Hepatic stellate cell (primary cell): Measurements from ENCODE around the gene MARF1.
"Not testable (repeated sequence)": the region's sequence is repeated elsewhere in the genome, so short reads cannot be mapped to it uniquely, and the experiment has no call there.

Experiments
- DNase-seq: peaks from one replicate; pipeline ENCODE4 v3.0.0; 2011; ENCODE audit warnings: low spot score

Gene MARF1

DNA sequence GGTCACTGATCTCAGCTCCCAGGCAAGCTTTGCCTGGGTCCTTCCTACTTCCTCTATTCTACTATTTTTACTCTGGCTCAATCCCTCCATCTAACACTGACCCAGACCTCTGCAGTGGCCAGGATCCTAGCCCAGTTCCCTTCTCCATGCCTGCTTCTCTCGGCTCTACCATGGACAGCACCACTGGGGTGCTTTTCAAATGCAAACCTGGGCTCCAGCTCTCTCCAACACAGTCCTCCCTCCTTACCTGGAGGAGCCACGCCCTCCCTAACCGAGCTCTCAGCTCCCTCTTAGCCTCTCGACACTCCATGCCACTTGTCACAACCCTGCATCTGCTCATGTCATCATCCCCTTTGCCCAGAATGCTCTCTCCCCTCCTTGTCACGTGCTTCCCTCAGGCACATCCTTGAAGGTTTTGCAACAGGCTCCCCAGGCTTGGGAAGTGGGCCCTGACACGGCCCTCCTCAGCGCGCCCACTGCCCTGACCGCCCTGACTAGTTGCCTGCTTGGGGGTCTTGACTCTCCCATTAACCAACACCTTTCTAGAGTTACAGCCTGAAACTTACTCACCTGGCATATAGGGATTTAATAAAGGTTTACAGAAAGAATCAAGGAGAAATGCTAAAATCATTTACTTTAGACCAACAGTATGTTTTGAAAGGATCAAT, 41.6 kb downstream of the MARF1 start:
- DNase-seq, result no peak

DNA sequence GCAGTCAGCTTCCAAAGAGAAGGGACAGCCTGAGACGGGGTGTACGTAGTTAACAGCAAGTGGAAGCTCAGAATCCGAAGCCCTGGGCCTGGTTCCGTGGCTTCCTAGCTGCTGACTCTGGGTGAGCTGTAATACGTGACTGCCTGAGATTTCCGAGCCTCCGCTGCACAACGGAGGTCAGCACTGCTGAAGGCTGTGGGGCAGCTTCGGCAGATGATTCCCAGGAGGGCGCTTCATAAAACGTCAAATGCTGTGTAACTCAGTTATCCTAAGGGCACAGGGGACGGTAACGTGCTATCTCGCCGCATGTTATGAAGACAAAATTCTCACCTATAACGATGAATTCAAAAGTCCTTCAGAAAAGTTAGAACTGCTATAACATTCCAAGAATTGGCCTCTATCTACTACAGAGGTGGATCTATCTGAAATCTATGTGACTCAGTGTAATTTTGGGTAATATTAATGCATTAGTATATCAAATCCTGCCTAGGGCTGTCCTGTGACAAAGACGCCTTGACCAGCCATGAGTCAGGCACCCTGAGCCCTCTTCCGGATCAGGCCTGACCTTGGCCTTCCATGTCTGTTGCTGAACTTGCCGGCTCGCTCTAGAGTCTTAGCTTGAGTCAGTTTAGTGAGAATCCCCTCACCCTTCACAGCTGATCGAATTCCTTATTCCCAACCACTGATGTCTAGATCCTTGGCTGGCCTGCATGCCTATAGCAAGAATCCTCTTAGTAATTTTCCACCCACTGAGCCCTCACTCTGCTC, 43.5 kb downstream of the MARF1 start:
- no peak for DNase-seq

DNA sequence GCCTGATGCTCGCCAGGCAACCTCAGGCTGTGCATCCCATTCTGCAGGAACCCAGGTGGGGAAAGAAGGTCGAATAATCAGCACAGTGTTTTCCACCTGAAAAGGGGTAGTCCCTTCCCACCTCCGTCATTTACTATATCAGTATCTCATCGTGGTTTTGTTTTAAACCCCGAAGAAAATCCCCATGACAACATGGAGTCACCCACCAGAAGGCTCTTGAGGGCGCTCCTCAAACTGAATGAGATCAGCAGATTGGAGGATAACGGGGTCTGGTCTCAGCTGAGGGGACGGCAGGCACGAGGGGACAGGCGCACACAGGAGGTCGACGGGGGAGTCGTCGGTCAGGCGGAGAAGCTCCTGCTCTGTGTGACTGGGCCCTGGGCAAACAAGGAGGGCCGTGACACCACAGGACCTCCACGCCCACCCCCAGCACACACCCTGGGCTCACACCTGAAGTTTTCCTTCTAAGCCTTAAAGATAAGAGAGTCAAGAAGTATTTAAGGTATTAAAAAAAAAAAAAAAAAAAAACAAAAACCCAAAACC, 44.2 kb downstream of the MARF1 start:
- DNase-seq, result no peak

DNA sequence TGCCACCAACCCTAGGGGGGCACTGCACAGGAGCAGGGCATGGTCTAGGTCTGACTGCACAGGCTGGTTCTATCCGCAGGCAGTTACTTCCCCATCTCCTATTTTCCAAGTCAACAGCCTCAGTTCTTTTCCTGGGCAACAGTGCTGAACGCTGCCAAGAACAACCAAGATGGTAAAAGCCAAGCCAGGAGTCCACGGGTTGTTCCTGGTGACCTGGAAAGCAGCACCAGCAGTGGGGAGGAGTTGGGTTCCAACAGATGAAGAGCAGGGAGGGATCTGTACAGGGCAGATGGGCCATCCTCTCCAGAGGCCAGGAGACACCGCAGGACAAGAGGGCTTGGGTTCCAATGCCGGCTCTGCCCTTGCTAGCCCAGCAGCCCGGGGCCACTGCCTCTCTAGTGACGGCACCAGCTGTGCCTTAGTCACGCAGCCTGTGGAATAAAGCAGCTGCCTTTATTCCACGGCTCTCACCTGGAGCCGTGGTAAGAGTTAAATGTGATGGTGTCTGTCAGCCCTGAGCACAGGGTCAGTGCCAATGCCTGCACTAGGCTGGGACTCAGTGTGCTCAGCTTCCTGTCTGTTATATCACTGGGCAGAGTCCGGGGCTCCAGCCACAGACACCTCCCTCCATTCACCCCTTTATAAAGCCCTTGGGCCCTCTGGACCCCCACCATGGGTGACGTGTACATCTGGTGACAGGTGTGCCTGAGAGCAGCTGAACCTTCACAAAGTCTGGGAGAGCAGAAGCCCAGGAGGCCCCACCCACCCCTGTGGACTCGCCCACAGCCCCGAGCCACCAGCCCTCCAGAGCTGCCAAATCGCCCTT, 44.9 kb downstream of the MARF1 start:
- DNase-seq, result no peak

DNA sequence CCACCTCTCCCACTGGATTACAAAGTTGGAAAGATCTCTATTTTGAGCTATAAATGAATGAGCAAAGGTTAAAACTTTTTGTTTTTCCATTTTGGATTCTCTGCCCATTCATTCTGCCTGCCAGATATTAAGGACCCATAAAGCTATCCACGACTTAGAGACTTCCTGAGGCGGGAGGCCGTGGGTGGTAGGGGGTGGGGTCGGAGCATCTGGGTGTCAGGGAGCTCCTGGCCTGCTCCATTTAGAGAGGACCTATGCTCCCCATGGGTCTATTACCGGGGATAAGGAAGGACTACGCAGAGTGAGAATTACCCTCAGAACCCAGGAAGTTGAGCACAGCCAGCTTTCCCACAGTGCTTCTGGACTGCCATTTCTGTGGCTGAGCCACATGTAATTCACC, 45.8 kb downstream of the MARF1 start:
- DNase-seq, result no peak

DNA sequence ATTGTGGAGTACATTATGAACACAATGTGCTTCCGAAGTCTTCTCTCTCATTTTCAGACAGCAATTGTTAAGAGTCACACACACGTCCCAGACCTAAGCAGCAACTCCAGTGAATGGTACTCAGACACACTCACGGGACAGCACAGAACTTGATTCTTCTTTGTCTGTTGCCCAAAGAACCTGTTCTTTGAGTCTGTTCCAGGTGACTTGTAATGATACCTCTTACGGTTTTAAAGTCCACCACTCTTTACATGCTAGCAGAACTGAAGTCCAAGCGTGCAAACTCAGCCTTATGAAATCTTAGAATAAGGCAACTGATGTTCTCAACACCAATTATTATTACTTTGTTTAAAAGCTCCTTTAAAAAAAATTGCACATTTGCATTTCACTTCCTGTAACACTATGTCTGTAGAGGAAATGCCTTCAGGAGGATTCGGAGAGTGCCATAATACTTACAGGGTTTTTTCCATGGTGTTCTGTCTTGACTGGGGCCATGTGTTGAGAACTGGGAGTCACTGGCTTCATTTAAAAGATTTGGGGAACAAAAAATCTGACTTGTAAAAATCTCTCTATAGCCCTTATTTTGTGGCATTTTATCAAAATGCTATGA, 48.1 kb downstream of the MARF1 start:
- DNase-seq, result no peak

DNA sequence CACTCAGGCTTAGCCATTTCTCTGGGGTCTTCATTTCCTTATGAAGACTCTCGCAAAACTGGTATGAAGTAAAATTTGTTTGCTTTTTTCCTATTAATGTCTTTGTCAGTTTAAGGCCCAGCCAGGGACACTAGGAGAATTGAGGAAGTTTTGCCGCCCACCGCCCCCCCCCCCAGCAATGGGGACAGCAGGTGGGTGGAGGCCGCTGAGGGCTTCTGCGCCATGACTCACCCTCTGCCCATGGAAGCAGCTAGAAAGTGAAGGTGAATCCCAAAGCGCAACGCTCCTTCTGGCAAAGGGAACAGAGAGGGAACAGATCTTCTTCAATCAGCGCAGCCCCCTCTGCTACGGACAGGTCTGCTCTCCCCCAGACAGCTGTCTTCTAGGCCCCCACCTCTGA, 49.7 kb downstream of the MARF1 start:
- DNase-seq, result no peak

DNA sequence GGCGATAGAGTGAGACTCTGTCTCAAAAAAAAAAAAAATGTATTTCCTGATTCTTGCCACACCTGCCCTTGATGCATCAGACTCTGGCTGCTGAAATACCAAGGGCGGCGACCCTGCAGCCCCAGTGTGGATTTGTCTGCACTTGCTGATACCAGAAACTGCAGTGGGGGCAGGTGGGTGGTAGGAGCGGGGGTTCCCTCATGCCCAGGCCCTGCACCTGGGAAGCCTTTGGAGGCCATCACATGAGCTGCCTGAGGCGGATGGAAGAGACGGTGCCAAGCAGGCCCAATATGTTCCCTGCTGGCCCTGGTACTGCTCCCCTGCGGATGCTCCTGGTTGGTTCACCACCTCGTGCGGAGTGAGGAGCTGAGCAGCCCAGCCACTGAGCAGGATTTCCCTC, 50.6 kb downstream of the MARF1 start:
- no peak for DNase-seq

DNA sequence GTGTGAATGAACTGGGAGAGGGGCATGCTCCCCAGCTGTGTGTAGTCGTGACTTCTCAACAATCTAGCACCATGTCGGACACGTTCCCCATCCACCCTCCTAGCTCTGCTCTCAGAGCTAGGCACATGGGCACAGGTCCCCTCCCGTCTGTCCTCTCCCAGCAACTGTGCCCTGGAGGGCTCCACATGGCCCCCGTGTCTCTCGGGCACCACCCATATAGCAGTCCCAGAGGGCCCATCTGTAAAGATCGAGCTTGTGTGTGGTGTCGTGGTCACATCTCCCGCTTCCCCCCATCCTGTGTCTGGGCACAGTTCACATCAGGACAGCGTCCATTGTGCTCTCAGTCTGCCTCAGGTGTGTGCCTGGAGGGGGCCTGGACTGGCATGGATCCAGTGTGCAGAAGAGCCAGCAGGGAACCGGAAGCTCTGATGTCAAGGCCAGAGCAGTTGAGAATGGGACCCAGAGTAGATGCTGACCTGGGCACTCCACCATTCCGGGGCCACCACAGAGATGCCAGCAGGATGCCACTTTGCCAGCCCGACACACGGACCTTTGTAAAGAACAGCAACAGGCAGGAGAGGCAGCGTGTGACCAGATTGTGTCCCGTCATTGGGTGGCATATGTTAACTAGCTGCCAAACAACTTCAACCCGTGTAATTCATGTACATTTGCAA, 55.7 kb downstream of the MARF1 start:
- DNase-seq, result no peak

DNA sequence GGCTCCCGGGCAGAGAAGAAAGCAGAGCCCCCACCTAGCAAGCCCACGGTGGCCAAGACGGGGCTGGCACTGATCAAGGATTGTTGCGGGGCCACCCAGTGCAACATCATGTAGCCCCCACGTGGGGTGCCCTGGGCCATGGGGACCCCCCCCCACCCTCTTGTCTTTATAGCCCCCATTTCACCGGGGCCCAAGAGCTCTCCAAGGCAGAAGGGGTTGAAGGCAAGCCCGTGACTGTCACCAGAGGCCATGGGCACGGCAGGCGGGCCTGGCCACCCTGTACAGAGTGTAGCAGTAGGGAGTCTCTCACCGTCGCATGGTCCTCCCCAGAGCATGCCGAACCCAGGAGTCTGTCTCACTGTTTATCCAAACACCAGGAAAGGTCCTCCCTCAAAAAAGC, 56.2 kb downstream of the MARF1 start:
- DNase-seq, result no peak

DNA sequence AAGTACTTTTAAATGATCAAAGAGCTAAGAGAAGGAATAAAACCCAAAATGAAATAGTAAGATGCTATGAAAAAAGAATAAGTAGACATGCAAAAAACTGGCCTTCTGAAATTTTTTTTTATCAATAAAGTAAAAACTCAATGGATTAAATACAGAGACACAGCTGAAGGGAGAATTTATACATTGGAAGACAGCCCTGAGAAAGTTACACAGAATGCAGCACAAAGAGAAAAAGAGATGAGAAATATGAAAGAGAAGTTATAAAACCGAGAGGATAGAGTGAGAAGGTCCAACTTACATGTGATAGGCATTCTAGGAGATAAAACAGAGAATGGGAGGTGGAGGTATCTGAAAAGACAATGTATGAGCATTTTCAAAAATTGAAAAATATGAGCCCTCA, 57.0 kb downstream of the MARF1 start:
- no peak for DNase-seq

DNA sequence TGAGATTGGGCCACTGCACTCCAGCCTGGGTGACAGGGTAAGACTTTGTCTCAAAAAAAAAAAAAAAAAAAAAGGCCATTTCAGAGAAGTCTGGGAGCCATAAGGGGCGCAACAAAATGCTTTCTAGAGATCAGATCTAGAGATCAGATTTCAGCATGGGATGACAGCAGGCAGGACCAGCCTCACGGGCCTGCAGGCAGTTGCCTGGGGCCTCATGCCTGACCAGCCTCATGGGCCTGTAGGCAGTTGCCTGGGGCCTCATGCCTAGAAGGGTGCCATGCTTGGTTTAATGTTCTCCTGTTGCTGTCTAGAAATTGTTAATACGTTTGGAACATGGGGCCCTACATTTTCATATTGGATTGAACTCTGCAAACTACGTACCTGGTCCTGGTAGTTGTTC, 59.4 kb downstream of the MARF1 start:
- no peak for DNase-seq

DNA sequence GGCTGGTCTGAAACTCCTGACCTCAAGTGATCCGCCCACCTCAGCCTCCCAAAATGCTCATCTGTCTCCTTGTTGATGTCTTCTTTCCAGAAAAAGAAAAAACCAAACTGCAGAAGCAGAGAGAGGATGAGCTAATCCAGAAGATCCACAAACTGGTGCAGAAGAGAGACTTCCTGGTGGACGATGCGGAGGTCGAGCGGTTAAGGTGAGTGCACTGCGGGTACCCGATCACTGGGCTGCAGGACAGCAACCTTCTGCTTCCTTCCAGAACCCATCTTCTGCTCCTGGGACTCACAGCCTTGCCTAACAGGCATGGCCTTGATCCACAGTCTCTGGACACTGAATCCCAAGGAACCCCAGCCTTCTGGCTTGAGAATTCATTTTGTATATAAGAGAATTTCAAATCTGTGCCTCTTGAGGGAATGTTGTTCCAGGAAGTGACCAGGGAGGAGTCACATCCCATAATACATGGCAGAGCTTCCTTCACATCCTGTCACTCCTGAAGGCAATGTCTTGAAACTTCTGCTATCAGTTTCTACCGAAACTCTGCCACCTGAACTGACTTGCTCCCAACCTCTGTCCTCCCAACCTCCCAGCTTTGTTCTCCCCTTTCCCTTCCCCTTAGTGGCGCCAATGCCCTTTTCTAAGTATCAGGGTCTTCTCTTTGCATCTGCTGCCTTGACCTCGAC, 61.7 kb downstream of the MARF1 start:
- DNase-seq, result no peak

DNA sequence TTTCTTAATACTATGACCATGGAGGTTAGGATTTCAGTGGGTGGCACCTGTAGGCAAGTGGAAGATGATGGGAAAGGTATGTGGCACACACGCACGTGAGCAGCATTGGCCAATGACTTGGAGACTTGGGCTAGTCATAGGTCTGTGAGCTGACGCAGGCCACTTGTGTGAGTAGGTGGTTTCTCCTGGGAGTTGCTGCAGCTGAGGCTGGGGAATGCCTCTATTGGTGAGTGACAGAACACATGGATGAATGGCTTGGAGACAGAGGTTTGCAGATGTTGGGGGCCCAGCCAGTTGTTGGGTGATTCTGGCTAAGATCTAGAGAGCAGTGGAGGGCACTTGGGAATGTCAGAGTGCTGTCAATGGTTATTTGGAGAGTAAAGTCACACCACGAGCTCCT, 64.1 kb downstream of the MARF1 start:
- DNase-seq, result no peak

DNA sequence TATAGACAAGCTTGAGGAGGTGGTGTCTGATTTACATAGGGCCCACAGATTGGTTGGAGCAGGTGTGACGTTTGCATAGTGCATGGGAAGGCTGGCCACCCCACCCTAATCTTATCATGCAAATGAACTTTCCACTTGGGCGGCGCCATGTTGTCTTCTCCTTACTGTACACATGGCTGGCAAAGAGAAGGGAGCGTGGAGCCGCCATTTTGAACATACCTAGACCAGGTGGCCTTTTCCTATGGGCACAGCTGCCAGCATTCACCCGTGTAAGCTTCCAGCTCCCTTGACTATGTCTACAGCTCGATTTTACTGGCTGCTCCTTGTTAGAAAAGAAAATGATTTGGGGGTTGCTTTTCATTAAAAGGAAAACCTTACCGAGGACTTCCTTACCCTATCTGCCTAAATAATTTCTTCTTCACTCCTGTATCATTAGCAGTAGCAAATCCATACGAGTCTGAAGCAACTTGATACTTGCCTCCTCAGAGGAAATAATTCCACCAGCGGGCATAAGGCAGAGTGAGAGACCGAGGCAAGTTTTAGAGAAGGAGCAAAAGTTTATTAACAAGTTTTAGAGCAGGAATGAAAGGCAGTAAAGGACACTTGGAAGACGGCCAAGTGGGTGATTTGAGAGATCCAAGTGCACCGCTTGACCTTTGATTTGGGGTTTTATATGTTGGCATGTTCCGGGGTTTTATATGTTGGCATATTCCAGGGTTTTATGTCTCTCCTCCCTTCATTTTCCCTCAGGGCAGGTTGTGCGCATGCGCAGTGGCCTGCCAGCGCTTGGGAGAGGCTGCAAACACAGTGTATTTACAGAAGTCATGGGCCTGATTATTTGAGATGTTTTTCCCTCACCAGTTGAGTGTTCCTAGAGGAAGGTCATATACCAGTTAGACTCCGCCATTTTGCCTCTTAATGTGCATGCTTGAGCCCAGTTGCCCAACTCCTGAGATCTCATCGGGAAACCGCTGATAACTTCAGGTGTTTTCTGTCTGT, 65.7 kb downstream of the MARF1 start:
- no peak for DNase-seq

DNA sequence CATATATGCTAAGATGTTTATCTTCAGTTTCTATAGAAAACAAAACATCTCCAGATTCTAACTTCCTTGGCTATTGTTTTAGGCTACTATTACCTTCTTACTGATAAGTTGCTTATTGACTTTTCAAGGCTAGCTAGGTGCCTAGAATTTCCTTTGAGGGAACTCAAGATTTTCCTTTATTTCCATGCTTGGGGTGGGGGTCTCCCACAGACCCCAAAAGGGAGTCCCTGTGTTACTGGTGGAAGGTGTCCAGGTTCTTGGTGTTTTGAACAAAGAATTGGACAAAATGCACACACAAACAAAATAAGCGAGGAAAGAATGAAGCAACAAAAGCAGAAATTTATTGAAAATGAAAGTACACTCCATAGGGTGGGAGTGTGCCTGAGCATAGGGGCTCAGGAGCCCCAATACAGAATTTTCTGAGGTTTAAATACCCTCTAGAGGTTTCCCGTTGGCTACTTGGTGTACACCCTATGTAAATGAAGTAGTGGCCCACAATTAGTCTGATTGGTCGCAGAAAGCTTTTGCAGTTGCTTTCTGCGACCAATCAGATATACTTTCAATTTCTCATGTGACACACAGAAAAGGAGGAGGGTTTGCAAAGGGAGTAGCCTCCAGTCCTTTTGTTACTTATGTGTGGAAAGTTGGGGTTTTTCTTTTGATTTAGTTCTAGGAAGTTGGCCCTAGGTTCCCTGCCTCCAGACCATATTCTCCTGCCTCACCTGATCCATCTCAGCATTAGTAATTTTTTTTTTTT, 67.5 kb downstream of the MARF1 start:
- no peak for DNase-seq

DNA sequence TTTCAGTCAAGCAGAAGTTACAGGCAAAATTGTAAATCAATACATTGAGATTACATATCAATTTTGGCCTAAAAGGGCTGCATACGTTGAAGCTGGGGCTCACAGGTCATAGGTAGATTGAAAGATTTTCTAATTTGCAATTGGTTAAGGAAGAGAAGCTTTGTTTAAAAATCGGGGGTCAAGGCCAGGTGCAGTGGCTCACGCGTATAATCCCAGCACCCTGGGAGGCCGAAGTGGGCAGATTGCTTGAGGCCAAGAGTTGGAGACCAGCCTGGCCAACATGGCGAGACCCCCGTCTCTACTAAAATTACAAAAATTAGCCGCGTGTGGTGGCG, 68.4 kb downstream of the MARF1 start:
- no peak for DNase-seq

DNA sequence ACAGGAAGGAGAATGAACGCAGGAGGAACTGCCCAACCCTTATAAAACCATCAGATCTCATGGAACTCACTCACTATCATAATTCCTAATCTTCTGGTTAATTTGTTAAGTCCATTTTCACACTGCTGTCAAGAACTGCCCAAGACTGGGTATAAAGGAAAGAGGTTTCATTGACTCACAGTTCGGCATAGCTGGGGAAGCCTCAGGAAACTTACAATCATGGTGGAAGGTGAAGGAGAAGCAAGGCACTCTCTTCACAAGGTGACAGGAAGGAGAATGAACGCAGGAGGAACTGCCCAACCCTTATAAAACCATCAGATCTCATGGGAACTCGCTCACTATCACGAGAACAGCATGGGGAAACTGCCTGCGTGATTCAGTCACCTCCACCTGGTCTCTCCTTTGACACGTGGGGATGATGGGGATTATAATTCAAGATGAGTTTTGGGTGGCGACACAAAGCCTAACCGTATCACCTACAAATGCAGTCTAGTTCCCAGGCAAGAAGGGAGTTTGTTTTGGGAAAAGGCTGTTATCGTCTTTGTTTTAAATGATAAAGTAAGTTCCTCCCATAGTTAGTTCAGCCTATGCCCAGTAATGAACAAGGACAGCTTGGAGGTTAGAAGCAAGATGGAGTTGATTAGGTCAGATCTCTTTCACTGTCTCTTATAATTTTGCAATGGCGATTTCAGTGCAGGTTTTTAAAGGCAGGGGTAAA, 68.9 kb downstream of the MARF1 start:
- DNase-seq, result not testable (repeated sequence)
